GM12878 (cell line): ENCODE results near the gene TSHZ3. TPM values are rescaled to one million over a fixed set of nuclear protein-coding genes. Genes with fewer than 3 reads are reported as not detected.

Experiments
- ATAC-seq: fragments of 200-7000 bp; cut with Tn5 transposase; 3 replicates; pipeline ENCODE4 v1.9.1; 2020; ENCODE audit warnings: mild to moderate bottlenecking, moderate library complexity
- BruUV-seq: library from RNA; stranded (reverse); fragments of 400-500 nt; replicated peaks from 2 replicates; lab custom pipeline; 2021; lab: Mats Ljungman, UMichigan
- CTCF ChIA-PET: fragments of 300-600 bp; sonication (Branson Sonifier 250); formaldehyde crosslinking; extraction: SDS; loops from one replicate; lab custom pipeline; 2021; ENCODE audit warnings: inconsistent platforms; lab: Yijun Ruan, JAX
- POLR2A ChIA-PET: fragments of 350-600 bp; formaldehyde crosslinking; extraction: SDS; loops from one replicate; lab custom pipeline; 2021; ENCODE audit warnings: inconsistent platforms; lab: Charles Lee
- RAD21 ChIA-PET: fragments of 300-600 bp; sonication (Branson Sonifier 250); formaldehyde crosslinking; loops from one replicate; lab custom pipeline; 2023; ENCODE audit warnings: antibody characterized with exemption; ENCODE audit not compliant: unreplicated experiment; lab: Charles Lee
- SMC1A ChIA-PET: fragments of 300-600 bp; sonication (Branson Sonifier 250); formaldehyde crosslinking; loops from one replicate; lab custom pipeline; 2023; ENCODE audit not compliant: unreplicated experiment, uncharacterized antibody; lab: Charles Lee
- DNase-seq: peaks from one replicate; pipeline ENCODE4 v3.0.0-alpha.2; 2011; ENCODE audit warnings: low read depth, low spot score
- FAIRE-seq: peaks from 3 replicates; lab custom pipeline; 2011; peaks lifted over from hg19 to GRCh38; lab: Jason Lieb, UNC
- H2AFZ ChIP-seq: 2 replicates; pipeline ENCODE4 v1.6.0; 2011; ENCODE audit warnings: low read depth, low read length, control low read depth; ENCODE audit not compliant: control insufficient read depth
- H3K27ac ChIP-seq: 2 replicates; pipeline ENCODE4 v1.5.1; 2011; ENCODE audit warnings: control low read depth; ENCODE audit not compliant: control insufficient read depth, insufficient read depth
- H3K27me3 ChIP-seq, 2 experiments: replicated peaks in 1 of 2; 2 replicates each; pipeline versions ENCODE4 v1.6.0 to v1.6.1; 2011; ENCODE audit warnings: low read length in 1 of 2; ENCODE audit not compliant: control insufficient read depth in 2 of 2, insufficient read depth in 2 of 2
- H3K36me3 ChIP-seq, 2 experiments: 2 replicates each; pipeline ENCODE4 v1.5.1; 2011; ENCODE audit warnings: low read length in 1 of 2; ENCODE audit not compliant: control insufficient read depth in 2 of 2, insufficient read depth in 2 of 2
- H3K4me1 ChIP-seq: 2 replicates; pipeline ENCODE4 v1.6.1; 2011; ENCODE audit warnings: mild to moderate bottlenecking, low read length, moderate library complexity, mixed read lengths; ENCODE audit not compliant: control insufficient read depth, insufficient read depth
- H3K4me2 ChIP-seq: 2 replicates; pipeline ENCODE4 v1.6.0; 2011; ENCODE audit warnings: control low read depth; ENCODE audit not compliant: control insufficient read depth, insufficient read depth
- H3K4me3 ChIP-seq: fragments of 200-600 bp; sonication (generic); 2 replicates; pipeline ENCODE4 v1.5.1; 2016
- H3K79me2 ChIP-seq: 2 replicates; pipeline ENCODE4 v1.6.0; 2011; ENCODE audit warnings: low read length; ENCODE audit not compliant: control insufficient read depth, insufficient read depth
- H3K9ac ChIP-seq: 2 replicates; pipeline ENCODE4 v1.8.0; 2011; ENCODE audit warnings: low read length, control low read depth, mixed read lengths; ENCODE audit not compliant: control insufficient read depth, insufficient read depth
- H3K9me3 ChIP-seq: replicated peaks from 3 replicates; pipeline ENCODE4 v1.5.1; 2011; ENCODE audit warnings: mild to moderate bottlenecking, low read length; ENCODE audit not compliant: control insufficient read depth, insufficient read depth
- H4K20me1 ChIP-seq: 2 replicates; pipeline ENCODE4 v1.6.0; 2011; ENCODE audit not compliant: control insufficient read depth, insufficient read depth
- HDGF ChIP-seq: fragments of 450-650 bp; IDR thresholded peaks from 2 replicates; pipeline ENCODE4 v1.6.1; 2016; ENCODE audit warnings: antibody characterized with exemption
- SIX5 ChIP-seq: IDR thresholded peaks from 2 replicates; pipeline ENCODE4 v1.6.1; 2011; ENCODE audit warnings: mild to moderate bottlenecking, low read depth, low read length, moderate library complexity; ENCODE audit not compliant: severe bottlenecking
- SMARCA5 ChIP-seq: fragments of 450-650 bp; IDR thresholded peaks from 2 replicates; pipeline ENCODE4 v1.6.1; 2017; ENCODE audit warnings: mild to moderate bottlenecking
- WGBS: methylation state at CpG from one replicate; pipeline ENCODE4 v1.1.6; 2016; ENCODE audit warnings: low lambda C conversion rate; ENCODE audit not compliant: insufficient replicate concordance, insufficient coverage; ENCODE audit errors: missing lambda C conversion rate; 5-methylcytosine and 5-hydroxymethylcytosine counted together
- in situ Hi-C: fragments of 300-500 bp; cut with MboI; formaldehyde crosslinking; loops from 9 replicates; pipeline ENCODE4 v1.14.3; 2018; ENCODE audit warnings: mixed read lengths
- intact Hi-C: fragments of 100-400 bp; cut with micrococcal nuclease; formaldehyde crosslinking; loops from one replicate; pipeline ENCODE4 v1.14.2; 2022; ENCODE audit not compliant: unreplicated experiment
- polyA plus RNA-seq, 11 experiments: library from polyadenylated mRNA; depleted of rRNA in 4 of 11; unstranded in 6 of 11; stranded (reverse) in 5 of 11; fragments of >200 nt; fragmentation: Nextera tagmentation in 4 of 11; fragmentation: Illumina TruSeq in 1 of 11; extraction: Ambion mirVana in 4 of 11; extraction: Trizol in 1 of 11; gene quantifications; 1 replicate in 1 of 11; 2 replicates in 10 of 11; pipeline versions ENCODE4 v1.2.1 to v1.2.3, GENCODE V29; 2011 to 2016; ENCODE audit warnings: inconsistent platforms in 2 of 11, missing spikeins in 2 of 11, low read depth in 1 of 11
- total RNA-seq, 4 experiments: library from RNA; depleted of rRNA in 3 of 4; stranded (reverse); fragments of >200 nt in 3 of 4; fragmentation: Illumina TruSeq in 1 of 4; extraction: Trizol in 1 of 4; gene quantifications; 2 replicates each; pipeline versions ENCODE4 v1.2.1 to v1.2.3, GENCODE V29; 2013 to 2021
- TF ChIP-seq, protein P1 (sequence below): IDR thresholded peaks from 2 replicates; pipeline ENCODE4 v1.6.1; 2012; ENCODE audit warnings: mild to moderate bottlenecking, low read depth, low read length

Gene TSHZ3
- total and polyA plus RNA-seq, 10 of the 15 experiments (the other 5 are each of a cell fraction or from before 2014, with no cell fraction given), result 0.23 TPM; not detected in 9

DNA sequence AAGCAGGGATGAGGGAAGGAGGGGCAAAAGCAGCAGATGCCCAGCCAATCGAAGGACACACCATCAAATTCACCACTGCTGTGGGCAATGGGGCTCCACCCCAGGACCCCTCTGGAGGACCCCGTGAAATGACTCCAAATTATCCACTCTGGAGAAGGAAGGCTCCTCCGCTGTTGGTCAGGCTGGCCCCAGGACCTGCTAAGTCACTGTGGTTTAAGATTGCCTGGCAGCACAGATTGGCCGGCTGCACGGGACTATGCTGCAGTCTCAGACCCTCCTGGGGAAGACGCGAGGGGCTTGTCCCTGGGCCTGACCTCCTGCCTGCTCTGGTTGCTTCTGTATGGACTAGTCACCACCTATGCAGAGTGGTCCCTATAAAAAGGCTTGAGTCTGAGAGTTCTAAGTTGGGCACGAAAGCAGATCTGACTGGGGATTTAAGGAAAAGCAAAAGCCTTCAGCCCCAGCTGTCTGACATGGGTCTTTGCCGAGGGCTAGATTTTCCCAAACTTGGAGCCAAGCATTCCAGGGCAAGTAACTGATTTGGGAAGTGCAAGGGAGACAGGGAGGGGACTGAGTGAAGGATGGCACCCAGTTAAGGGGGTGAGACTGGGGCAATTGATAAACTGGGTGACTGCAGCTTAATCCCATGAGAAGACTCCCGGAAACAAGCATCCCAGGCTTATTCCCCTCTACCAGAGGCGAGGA, 91.7 kb downstream of the TSHZ3 start:
- Histone ChIP-seq H3K9me3 (no peaks in the 10 kb centered on the region; the same call in 2 of the 3 replicates), H3K9ac (no peak overlapping the region), H3K27me3 (no peaks in the 10 kb centered on the region), H3K4me1 (no peaks in the 10 kb centered on the region), H3K27ac (no peak overlapping the region), H4K20me1 (no peaks in the 10 kb centered on the region), H3K4me2 (no peak overlapping the region), H2AFZ (no peak overlapping the region), H3K36me3 (no peaks in the 10 kb centered on the region), H3K79me2 (no peaks in the 10 kb centered on the region), H3K4me3 (no peak overlapping the region)
- SMC1A ChIA-PET, result no interaction called here
- 21% methylated on average over 11 of the region's 11 CpGs for WGBS
- intact Hi-C loops, result no loop called here
- in situ Hi-C loops, result no loop called here
- POLR2A ChIA-PET, result no interaction called here
- DNase-seq (no peak), ATAC-seq (no peak), FAIRE-seq (no peak)
- RAD21 ChIA-PET, result no interaction called here
- CTCF ChIA-PET, result no interaction called here
- BruUV-seq, result no TSS peak
- TF ChIP-seq, protein P1, sequence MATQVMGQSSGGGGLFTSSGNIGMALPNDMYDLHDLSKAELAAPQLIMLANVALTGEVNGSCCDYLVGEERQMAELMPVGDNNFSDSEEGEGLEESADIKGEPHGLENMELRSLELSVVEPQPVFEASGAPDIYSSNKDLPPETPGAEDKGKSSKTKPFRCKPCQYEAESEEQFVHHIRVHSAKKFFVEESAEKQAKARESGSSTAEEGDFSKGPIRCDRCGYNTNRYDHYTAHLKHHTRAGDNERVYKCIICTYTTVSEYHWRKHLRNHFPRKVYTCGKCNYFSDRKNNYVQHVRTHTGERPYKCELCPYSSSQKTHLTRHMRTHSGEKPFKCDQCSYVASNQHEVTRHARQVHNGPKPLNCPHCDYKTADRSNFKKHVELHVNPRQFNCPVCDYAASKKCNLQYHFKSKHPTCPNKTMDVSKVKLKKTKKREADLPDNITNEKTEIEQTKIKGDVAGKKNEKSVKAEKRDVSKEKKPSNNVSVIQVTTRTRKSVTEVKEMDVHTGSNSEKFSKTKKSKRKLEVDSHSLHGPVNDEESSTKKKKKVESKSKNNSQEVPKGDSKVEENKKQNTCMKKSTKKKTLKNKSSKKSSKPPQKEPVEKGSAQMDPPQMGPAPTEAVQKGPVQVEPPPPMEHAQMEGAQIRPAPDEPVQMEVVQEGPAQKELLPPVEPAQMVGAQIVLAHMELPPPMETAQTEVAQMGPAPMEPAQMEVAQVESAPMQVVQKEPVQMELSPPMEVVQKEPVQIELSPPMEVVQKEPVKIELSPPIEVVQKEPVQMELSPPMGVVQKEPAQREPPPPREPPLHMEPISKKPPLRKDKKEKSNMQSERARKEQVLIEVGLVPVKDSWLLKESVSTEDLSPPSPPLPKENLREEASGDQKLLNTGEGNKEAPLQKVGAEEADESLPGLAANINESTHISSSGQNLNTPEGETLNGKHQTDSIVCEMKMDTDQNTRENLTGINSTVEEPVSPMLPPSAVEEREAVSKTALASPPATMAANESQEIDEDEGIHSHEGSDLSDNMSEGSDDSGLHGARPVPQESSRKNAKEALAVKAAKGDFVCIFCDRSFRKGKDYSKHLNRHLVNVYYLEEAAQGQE, result no peak
- TF ChIP-seq HDGF (no peak), SMARCA5 (no peak), SIX5 (no peak)
